GM19238 (cell line): ENCODE results near the gene COLEC12.

ENCODE experiments used
- DNase-seq: peaks from one replicate; pipeline ENCODE4 v3.0.0; 2011; ENCODE audit warnings: low spot score; ENCODE audit not compliant: insufficient read length

Gene COLEC12

DNA sequence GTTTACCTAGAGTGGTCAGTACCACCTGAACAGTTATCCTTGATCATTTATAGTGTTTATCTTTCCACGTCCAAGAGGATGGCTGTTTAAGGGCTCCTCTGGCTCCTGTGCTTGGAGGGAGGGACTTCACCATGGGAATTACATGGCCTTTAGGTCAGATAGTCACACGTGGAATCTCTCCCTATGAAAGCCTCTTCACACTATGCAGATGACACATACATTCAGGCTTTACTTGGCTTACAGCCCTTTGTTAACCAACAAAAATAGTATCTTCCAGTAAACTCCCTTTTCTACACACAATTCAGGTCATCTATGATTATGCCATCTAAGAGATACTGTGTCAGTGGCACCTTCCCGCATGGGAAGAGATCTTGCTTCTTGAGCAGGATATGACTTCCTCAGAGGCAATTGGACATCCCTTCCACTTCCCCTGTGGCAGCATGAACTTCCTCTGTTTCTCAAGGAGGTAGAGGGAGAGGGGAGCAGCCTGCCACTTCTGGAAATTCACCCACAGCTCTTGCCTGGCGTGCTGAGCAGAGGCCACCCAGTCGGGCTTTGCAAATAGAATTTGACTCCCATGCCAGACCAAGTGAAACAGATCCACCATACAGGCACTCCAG lies 53.5 kb downstream of the COLEC12 start:
- DNase-seq, result no peak

DNA sequence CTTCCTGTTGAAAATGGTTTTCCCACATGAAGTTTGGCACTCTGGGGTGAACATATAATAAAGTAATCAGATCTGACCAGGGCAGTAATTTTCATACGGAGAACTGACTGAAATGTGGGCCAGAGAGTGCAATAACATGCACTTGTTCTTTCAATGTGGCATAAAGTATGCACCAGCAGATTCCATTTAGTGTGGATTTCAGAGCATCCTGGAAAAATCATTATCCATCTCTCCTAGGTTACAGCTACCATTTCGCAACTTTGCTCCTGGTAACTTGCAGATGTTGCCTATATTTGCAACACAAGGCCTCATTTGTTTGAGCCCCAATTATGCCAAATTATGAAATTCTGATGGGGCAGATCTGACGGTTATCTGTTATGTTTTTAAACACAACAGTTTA lies 55.4 kb downstream of the COLEC12 start:
- DNase-seq, result no peak

DNA sequence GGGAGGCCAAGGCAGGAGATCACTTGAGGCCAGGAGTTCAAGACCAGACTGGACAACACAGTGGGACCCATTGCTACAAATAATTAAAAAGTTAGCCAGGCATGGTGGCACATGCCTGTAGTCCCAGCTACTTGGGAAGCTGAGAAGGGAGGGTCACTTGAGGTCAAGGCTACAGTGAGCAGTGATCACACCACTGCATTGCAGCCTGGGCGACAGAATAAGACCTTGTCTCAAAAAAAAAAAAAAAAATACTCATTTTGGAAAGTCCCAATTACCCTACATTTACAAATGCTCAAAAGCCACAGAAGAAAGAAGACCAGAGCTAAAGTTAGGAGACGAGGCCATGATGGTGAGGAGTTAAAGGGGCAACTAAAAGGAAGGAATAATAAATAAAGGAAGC lies 61.9 kb downstream of the COLEC12 start:
- no peak for DNase-seq

DNA sequence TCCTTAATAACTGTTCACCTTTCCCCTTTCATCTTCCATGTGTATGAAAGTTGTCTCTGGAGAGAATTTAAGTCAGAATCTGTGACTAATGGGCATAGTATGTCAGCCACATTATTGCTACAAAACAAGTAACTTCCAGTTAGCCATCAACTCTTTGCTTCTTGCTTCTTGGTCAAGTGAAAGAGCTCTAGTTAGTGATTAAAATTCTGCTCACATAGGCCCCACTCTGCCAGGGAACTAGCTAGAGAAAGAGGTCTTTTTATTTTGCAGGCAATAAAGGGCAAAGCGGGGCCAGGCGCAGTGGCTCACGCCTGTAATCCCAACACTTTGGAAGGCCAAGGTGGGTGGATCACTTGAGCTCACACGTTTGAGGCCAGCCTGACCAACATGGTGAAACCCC lies 64.6 kb downstream of the COLEC12 start:
- DNase-seq, result no peak

DNA sequence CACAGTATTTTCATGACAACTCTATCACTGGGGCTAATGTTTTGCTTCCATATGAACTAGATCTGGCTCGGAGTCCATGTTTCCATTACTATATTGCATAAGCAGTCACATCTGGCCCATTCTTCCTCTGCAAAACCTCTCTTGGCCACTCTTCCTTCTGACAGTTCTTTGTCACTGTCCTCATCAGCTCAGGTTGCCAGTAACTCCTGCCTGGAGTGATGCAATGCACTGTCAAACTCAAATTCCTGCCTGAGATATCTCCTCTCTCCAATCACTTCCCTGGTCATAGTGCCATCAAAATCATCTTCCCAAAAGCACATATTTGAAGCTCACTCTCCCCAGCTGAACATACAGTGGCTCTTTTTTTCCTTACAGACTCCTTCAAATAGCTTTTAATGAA lies 66.1 kb downstream of the COLEC12 start:
- DNase-seq, result no peak

DNA sequence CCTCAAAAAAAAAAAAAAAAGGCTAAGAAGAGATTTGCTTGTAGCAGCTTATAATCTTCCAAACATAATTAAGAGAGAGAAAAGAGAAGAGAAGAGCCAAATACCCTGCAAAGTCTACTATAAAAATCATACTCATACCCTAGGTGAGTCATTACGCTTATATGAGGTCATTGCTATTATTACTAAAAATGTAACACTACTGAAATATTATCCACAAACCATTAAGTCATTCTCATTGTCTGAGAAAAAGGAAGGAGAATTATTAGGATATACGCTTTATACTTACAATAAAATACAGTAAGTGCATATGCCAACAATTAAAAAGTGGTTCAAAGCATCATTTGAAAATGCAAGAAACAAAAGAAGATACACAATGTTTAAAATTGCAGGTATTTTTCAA lies 66.5 kb downstream of the COLEC12 start:
- DNase-seq, result no peak

DNA sequence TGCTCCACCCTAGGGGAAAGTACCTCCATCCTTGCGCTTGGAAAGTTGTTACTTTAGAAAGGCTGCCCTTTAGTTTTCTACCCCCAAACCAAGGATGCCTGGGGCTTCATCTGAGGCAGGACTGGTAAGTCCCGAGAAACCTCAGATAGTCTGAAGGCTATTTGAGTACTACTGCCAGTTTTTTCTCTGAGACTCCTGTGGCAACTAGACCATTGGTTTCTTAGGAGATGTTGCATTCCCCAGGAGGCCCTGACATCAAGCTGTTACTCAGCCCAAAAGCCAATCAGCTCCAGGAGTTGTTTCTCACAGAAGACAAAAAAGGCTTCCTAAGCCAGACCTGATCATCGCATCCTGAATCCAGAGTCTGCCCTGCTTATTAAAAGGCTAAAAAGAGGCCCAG lies 67.2 kb downstream of the COLEC12 start:
- no peak for DNase-seq

DNA sequence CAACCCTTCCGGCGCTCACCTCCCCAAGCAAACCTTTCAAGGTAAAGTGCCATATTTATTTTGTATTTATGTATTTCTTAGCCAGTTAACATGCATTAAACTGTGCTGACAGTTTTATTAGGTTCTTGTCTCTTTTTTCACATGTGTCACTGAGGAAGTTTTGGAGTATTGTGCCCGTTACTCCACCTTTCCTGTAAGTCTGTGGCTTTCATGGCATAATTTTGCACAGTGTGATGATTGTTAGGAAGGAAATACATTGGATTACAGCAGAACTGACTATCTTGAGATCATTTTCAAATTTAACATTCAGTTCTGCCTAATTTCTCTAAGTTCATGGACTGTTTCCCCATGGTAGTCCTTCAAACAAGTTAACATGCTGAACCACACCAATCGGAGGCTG lies 67.7 kb downstream of the COLEC12 start:
- no peak for DNase-seq

DNA sequence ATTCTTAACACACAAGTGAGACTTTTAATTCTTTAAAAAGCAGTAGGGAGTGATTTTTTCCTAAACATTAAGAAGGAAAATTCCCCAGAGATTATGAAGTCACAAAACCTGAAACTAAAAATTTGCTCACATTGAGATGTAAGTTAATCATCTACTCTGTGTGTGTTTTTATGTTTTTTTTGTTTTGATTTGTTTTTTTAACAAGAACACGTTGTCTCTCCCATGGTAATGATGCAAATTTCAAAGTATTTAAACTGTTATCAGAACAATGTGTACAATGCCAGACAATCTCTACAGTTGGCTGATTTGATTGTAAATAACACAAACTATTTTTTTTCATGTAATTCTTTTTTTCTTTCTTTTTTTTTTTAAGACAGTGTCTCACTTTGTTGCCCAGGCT lies 71.5 kb downstream of the COLEC12 start:
- DNase-seq, result no peak

DNA sequence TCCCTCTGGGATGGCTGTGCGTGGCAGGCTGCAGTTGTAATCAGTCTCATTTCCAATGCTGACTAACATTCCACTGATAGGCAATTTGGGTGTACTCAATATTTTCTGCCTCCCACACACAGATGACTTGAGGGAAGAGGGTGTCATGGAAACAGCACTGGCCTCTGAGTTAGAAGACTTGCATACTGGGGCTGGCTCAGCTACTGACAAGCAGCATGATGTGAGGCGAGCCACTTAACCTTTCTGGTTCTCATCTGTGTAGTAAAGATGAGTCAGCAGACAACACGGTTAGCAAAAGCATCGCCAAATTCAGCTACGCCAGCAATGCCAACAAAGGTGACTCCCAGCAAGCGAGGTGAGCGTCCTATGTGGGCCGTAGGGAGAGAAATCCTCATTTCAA lies 73.5 kb downstream of the COLEC12 start:
- DNase-seq, result no peak

DNA sequence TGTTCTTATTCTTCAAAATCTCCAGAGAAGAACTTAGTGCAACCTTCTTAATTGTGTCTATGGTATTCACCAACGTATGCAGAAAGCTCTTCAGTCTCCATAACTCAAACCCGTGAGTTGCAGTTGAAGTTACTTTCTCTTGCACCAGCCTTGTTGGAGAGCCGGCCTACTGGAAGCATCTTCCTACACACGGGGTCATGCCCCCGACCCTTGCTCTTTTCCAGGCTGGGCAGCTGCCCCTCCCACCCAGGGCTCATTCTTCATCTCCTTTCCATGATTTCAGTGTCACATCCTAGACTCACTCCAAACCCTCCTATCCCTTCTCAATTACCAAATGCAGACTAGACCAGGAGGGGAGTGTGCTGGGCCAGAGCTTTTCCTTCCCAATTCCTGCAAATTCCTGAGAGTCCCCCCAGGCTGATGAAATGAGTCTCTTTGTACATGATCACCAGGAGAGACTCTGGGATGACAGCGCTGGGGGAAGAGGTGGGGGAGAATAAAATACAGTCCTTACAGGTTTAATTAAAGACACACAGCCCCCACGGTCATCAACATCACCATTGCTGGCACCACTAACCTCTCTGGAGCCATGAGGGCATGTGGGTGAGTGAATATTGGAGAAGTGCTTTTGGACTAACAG lies 75.3 kb downstream of the COLEC12 start:
- no peak for DNase-seq

DNA sequence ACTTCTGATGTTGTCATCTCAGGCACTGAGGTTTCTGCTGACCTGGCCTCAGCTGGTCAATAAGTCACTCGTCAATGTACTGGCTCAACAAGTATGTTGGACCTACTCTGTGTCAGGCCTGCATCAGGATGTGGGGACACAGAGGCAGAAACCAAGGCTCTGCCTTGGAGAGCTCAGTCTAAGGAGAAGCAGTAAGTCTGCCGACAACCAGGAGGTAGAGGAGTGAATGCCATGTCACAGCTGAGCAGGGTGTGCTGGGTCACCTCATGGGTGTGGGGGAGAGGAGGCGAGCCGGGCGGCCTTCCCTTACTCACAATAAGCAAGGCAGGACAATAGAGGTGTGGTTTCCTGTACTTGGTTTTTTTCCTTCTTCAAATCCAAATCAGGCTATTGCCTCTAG lies 75.8 kb downstream of the COLEC12 start:
- no peak for DNase-seq

DNA sequence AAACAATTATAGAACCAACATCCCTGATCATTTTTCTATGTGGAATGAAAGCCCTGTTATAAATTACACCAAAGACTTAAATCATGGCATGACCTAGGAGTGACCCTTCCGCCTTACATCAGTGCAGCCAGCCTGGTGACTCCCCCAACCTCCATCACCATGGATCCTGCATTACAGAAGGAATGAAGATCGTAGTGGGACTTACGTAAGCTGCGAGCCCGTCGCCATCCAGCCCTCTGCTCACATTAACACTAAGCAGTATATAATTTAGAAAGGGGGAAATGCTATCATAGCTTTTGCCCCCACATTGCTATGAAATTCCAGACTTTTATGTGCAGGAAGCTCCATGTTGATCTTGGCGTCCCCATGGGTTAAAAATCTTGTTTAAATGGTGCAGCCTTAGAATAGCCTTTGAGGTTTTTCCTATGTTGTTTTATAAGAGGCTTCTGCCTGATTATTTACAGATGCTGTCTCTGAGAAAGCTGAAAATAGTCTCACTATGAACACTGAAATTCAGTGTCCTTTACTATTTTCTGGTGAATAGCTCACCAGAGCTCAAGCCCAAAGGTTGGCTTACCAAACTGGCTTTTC lies 76.3 kb downstream of the COLEC12 start:
- no peak for DNase-seq

DNA sequence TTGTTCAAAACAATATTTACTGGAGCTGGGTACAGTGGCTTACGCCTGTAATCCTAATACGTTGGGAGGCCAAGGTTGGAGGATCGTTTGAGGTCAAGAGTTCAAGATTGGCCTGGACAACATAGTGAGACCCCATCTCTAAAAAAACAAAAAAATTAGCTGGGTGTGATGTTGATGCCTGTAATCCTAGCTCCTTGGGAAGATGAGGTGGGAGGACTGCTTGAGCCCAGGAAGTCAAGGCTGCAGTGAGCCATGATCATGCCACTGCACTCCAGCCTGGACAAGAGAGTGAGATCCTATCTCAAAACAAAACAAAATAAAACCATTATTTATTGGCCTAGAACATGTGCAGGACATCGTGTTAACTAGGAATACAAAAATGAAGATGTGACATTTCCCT lies 77.5 kb downstream of the COLEC12 start:
- no peak for DNase-seq

DNA sequence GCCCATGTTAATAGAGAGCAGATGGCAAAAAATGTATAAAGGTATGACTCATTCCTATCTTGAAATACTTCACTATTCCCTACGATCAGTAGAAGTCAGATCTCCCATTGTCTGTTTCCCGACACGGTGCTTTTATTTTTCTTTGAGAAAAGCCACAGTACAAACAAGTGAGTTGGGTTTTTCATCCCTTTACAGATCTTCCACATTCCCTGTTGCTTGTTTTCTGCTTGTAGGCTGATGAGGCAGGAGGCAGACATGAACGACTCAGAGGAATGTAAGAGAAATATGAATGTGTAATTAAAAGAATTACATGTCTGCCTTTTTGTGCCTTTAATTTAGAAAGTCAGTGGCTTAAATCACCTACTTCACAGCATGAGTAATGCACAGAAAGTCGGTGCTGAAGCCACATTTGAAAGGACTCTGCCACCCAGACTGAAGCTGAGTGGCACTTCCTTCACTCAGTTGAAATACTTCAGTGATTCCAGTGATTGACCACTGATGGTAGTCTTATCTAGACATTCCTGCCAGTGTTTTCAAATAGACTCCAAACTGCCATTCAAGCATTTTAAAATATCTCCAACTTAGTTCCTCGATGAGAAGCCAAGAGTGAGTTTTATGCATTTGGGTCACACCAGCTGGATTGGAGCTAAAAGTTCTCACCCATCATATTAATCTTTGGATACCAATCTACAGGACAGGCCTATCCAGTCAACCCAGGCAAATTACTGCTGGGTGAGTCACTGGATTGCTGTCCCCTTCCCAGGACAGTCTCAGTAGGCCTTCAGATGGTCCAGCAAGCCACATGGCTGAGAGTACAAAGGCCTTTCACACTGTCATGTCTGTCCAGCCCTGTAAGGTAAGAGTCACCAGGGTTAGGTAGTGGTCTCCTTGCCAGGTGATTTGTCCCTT lies 79.0 kb downstream of the COLEC12 start:
- DNase-seq, result no peak

DNA sequence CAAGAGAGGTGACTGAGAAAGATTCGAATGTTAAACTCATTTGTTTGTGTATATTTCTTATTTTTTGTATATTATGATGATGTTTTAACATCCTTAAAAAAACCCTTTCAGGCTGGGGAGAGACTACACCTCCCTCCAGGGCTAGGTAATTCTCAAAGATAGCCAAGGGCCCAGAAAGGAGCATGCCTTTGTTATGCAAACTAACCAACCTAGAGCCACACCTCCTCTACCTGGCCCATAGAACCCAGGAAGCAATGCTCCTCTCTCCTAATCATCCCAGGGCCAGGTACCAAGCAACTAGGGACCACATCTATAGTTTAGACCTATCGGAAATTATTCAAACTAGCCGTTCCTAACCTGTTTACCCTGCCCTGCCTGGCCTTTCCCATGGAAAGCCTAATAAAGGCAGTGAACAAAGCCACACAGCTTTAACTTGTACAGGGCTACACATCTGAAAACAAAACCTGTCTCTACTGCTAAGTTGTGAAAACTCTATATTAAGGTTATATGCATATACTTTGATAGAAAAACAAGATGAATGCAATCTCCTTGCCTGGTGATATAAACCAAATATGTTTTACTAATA lies 79.7 kb downstream of the COLEC12 start:
- DNase-seq, result no peak

DNA sequence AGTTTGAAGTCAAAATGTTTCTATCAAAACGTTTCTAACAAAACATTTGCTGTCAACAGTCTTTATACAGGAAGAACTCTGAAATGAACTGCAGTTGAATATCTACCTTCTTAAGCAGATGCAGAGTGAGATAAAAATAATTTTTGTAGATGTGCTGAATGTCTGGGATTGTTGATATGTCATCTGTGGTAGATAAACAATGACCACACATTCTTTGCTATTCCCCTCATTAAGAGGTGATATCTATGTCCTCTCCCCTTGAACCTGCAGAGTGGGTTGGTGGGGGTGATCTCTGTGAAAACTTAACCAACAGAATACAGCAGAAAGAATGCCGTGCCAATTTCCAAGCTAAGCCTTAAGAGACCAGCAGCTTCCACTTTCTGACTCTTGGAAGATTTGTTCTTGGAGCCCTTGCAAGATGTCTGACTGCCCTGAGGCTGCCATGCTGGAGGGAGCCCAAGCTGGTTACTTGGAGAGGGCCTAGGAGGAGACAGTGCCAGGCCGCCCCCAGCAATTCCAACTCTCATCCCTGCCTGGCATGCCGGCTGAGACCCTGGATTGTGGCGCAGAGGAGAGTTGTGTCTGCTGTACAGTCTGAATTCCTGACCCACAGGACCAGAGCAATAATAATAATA lies 80.8 kb downstream of the COLEC12 start:
- DNase-seq, result no peak

DNA sequence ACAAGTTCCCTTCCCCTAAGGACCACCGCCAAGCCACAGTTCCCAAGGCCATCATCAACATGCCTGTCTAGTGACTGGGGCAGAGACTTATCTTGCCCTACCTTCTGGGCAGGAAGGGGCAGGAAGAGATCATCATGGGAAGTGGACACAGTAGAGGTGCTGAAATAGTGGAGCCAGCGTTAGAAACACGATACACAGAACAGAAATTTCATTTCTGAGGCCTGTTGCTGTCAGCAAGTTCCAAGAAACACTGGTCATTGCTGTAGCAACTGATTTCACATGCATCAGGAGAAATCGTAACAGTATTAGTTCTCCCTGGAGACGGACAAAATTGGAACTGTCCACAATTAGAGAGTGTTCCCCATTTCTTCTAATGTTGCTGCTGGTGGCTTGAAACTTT lies 83.0 kb downstream of the COLEC12 start:
- no peak for DNase-seq

DNA sequence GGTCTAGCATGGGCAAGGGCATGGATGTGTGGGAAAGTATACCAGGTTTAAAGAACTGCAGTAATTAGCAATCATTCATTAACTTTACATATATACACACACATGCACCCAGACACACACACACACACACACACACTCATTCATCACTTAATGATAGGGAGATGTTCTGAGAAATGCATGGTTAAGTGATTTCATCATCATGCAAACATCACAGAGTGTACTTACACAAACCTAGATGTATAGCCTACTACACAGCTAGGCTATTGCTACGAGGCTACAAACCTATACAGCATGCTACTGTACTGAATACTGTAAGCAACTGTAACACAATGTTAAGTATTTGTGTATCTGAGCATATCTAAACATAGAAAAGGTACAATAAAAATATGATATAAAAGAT lies 83.6 kb downstream of the COLEC12 start:
- DNase-seq, result no peak

DNA sequence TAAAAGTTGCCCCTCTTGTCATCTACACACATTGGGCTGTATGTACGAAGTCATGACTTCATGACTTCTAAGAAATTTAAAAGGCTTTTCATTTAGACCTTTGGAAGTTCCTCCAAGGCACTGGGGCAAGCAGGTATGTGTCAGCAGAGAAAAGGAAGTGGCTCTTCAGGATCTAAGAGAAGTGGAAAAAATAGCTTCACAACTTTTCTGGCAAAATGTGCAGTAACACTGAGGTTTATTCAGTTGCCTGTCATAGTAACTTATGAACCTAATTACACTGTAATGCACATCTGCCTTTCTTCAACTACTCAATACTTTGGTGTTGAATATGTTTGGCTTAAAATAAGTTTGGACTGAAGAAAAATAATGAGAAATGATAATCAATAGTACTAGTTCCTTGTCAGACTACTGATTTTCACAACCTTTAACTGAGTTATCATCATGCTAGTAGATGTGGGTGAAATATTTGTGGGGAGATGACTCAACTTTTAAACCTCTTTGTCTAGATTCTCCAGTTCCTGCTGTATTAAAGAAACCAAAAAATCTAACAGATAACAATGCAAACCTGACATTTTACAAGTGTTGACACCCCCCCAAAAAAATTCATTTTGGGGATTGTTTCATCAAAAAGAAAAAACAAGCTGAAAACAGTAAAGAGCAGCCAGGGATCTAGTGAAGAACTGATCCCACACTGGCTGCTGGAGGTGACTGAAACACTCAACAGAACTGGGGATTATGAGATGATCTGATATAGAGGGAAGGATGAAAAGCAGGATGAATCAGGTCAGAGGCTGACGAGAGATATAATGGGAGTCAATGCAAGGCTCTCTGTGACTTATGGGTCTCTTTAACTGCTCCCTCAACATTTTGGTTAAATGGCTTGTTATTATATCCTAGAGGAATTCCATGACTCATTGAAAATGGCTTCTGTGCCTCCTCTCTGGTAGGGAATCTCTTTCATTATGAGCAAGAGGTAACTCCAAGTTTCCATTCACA lies 84.6 kb downstream of the COLEC12 start:
- no peak for DNase-seq
